Measurements from ENCODE around the gene ELOVL3. TPM values are rescaled to one million over a fixed set of nuclear protein-coding genes. Genes with fewer than 3 reads are reported as not detected.

The ELOVL3 gene
- total and polyA plus RNA-seq, 9 of the 15 experiments (the other 6 are each of a cell fraction or from before 2014, with no cell fraction given): 0.32 to 3.3 (median 0.87) TPM

- H3K9me3 ChIP-seq (replicated peaks; ENCODE audit: control insufficient read depth, insufficient read depth, low read depth, low read length): no peaks in the 10 kb centered on the region; the same call in 1 of the 2 replicates
- ChIA-PET CTCF (ENCODE audit: low intra/inter-chr PET ratio) (no interaction called here), POLR2A (interaction anchor here (0.6 kb wide), 1 partner anchor 197 kb away, joined by 3 read pairs; no protein-coding TSS in a partner anchor)
- BruUV-seq (replicated peaks): no TSS peak
- 14% methylated on average over 2 of the region's 2 CpGs for WGBS (ENCODE audit: insufficient coverage, low coverage, missing lambda C conversion rate)
- no peak overlapping the region for H3K4me3 ChIP-seq
- H3K9me1 ChIP-seq (ENCODE audit: control insufficient read depth, insufficient read depth, low read length): no peaks in the 10 kb centered on the region
- FAIRE-seq: no peak
- H3K4me1 ChIP-seq (replicated peaks in 1 of 2; ENCODE audit: control insufficient read depth in 2 of 2, insufficient read depth in 2 of 2, low read length in 2 of 2): peaks cover 0 to 7% of the 10 kb centered on the region in 2 experiments; a peak in 2 of 5 replicates
- no peak overlapping the region for H3K27ac ChIP-seq (ENCODE audit: extremely low read depth, low read depth, low read length)
- no peak overlapping the region for H2AFZ ChIP-seq (ENCODE audit: low read depth, low read length)
- in situ Hi-C loops (cut with MboI): no loop called here
- intact Hi-C loops (cut with micrococcal nuclease): no loop called here
- no peak for DNase-seq (ENCODE audit: extremely low read depth in 1 of 4, low spot score in 3 of 4)
- peaks cover 2 to 8% of the 10 kb centered on the region in 2 experiments; a peak in 2 of 5 replicates for H3K27me3 ChIP-seq (ENCODE audit: control insufficient read depth in 2 of 2, insufficient read depth in 2 of 2, low read length in 2 of 2)
- ATAC-seq: no peak
- H3K79me2 ChIP-seq (ENCODE audit: control insufficient read depth, insufficient read depth, low read length): no peaks in the 10 kb centered on the region
- H4K20me1 ChIP-seq (replicated peaks; ENCODE audit: control insufficient read depth, insufficient read depth, low read length): no peaks in the 10 kb centered on the region
- no peak overlapping the region for H3K4me2 ChIP-seq (ENCODE audit: insufficient read depth, low read length)
- TF ChIP-seq ZNF445 (CRISPR knock-in tag; IDR thresholded peaks at IDR 0.05; ENCODE audit: low read depth) (no peak), ETV5 (CRISPR knock-in tag; IDR thresholded peaks at IDR 0.05; ENCODE audit: low read depth) (no peak), JUN (IDR thresholded peaks at IDR 0.05; ENCODE audit: borderline replicate concordance, low read depth, low read length) (no peak), JUN (CRISPR knock-in tag; IDR thresholded peaks at IDR 0.05; ENCODE audit: borderline replicate concordance) (no peak), SUPT5H (IDR thresholded peaks at IDR 0.05) (no peak), HNRNPUL1 (IDR thresholded peaks at IDR 0.05; ENCODE audit: low read length) (no peak), KLF6 (CRISPR knock-in tag; IDR thresholded peaks at IDR 0.05; ENCODE audit: borderline replicate concordance) (no peak)
- TF ChIP-seq, protein P1, sequence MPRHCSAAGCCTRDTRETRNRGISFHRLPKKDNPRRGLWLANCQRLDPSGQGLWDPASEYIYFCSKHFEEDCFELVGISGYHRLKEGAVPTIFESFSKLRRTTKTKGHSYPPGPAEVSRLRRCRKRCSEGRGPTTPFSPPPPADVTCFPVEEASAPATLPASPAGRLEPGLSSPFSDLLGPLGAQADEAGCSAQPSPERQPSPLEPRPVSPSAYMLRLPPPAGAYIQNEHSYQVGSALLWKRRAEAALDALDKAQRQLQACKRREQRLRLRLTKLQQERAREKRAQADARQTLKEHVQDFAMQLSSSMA (CRISPR knock-in tag; IDR thresholded peaks at IDR 0.05): no peak
- no peak overlapping the region for H3K9ac ChIP-seq (ENCODE audit: insufficient read depth in 1 of 2, low read depth in 2 of 2, low read length in 2 of 2)
- no peaks in the 10 kb centered on the region for H3K36me3 ChIP-seq (ENCODE audit: control insufficient read depth, insufficient read depth, low read length)
Observed at GRCh38 chr10:102198027-102198426, 28.1 kb upstream of the ELOVL3 start.

Data from K562 (cell line).